PC-3 (cell line): ENCODE data around the gene ACTG1. TPM values are rescaled to one million over a fixed set of nuclear protein-coding genes. Genes with fewer than 3 reads are reported as not detected.

Experiments
- ATAC-seq: fragments of 200-7000 bp; cut with Tn5 transposase; 2 replicates; pipeline ENCODE4 v1.9.1; 2020; ENCODE audit warnings: mild to moderate bottlenecking, moderate library complexity
- BruUV-seq: library from RNA; stranded (reverse); fragments of 400-500 nt; replicated peaks from 2 replicates; lab custom pipeline; 2021; lab: Mats Ljungman, UMichigan
- CTCF ChIA-PET: fragments of 300-600 bp; sonication (Branson Sonifier 250); formaldehyde crosslinking; loops from one replicate; lab custom pipeline; 2022; ENCODE audit warnings: antibody characterized with exemption; lab: Charles Lee
- POLR2A ChIA-PET: fragments of 300-600 bp; sonication (Branson Sonifier 250); formaldehyde crosslinking; loops from one replicate; lab custom pipeline; 2022; ENCODE audit warnings: antibody characterized with exemption; ENCODE audit not compliant: unreplicated experiment; lab: Charles Lee
- DNase-seq: peaks from one replicate; pipeline ENCODE4 v3.0.0-alpha.2; 2015
- H2AFZ ChIP-seq: fragments of 300-600 bp; sonication (generic); 2 replicates; pipeline ENCODE4 v1.6.0; 2016; ENCODE audit warnings: antibody characterized with exemption, low read length
- H3F3A ChIP-seq: fragments of 300-600 bp; sonication (generic); one replicate; pipeline ENCODE4 v1.6.0; 2017; ENCODE audit warnings: antibody characterized with exemption, low read length, control low read depth, mild to moderate bottlenecking; ENCODE audit not compliant: unreplicated experiment
- H3K27ac ChIP-seq: fragments of 300-600 bp; sonication (generic); 2 replicates; pipeline ENCODE4 v1.5.1; 2016; ENCODE audit warnings: mild to moderate bottlenecking, low read length
- H3K27me3 ChIP-seq: fragments of 300-600 bp; sonication (generic); 2 replicates; pipeline ENCODE4 v1.6.1; 2016; ENCODE audit warnings: low read length, mixed read lengths
- H3K36me3 ChIP-seq: fragments of 300-600 bp; sonication (generic); 2 replicates; pipeline ENCODE4 v1.6.1; 2016; ENCODE audit warnings: low read depth, mixed run types, low read length, mixed read lengths
- H3K4me1 ChIP-seq: fragments of 300-600 bp; sonication (generic); 2 replicates; pipeline ENCODE4 v1.5.1; 2016; ENCODE audit warnings: low read length; ENCODE audit not compliant: insufficient read depth
- H3K4me2 ChIP-seq: fragments of 300-600 bp; sonication (generic); 2 replicates; pipeline ENCODE4 v1.6.0; 2016; ENCODE audit warnings: low read length
- H3K4me3 ChIP-seq: fragments of 300-600 bp; sonication (generic); 2 replicates; pipeline ENCODE4 v1.5.1; 2016; ENCODE audit warnings: mild to moderate bottlenecking, low read length, mixed read lengths
- H3K79me2 ChIP-seq: fragments of 300-600 bp; sonication (generic); 2 replicates; pipeline ENCODE4 v1.6.1; 2017; ENCODE audit warnings: low read length, mixed read lengths
- H3K9ac ChIP-seq: fragments of 300-600 bp; sonication (generic); 2 replicates; pipeline ENCODE4 v1.6.0; 2016; ENCODE audit warnings: mild to moderate bottlenecking, low read length
- H3K9me2 ChIP-seq: fragments of 300-600 bp; sonication (generic); replicated peaks from 2 replicates; pipeline ENCODE4 v1.6.1; 2016; ENCODE audit warnings: mixed run types, low read length, mixed read lengths
- H3K9me3 ChIP-seq: fragments of 300-600 bp; sonication (generic); 2 replicates; pipeline ENCODE4 v1.6.1; 2016; ENCODE audit warnings: low read length, mixed read lengths
- H4K20me1 ChIP-seq: fragments of 300-600 bp; sonication (generic); 2 replicates; pipeline ENCODE4 v1.6.1; 2016; ENCODE audit warnings: low read length, mixed read lengths
- CTCF ChIP-seq: fragments of 300-600 bp; sonication (generic); conservative IDR thresholded peaks from 2 replicates; pipeline ENCODE4 v1.5.1; 2017; ENCODE audit warnings: antibody characterized with exemption, low read depth, mild to moderate bottlenecking, low read length
- EZH2 ChIP-seq: fragments of 300-600 bp; sonication (generic); IDR thresholded peaks from one replicate; pipeline ENCODE4 v1.6.1; 2017; ENCODE audit warnings: antibody characterized with exemption, mild to moderate bottlenecking, low read length; ENCODE audit not compliant: unreplicated experiment
- EZH2phosphoT487 ChIP-seq: fragments of 300-600 bp; sonication (generic); IDR thresholded peaks from 2 replicates; pipeline ENCODE4 v1.6.1; 2018; ENCODE audit warnings: mild to moderate bottlenecking, antibody characterized with exemption, low read length, borderline replicate concordance
- intact Hi-C: fragments of 100-400 bp; cut with micrococcal nuclease; formaldehyde crosslinking; loops from 2 replicates; pipeline ENCODE4 v1.9.0; 2023
- total RNA-seq: library from RNA; depleted of rRNA; stranded (reverse); fragments of >200 nt; gene quantifications from 2 replicates; pipeline ENCODE4 v1.2.3, GENCODE V29; 2014

The ACTG1 gene
- total RNA-seq, 1 experiment from 2014 or later = 4,503 TPM

- DNase-seq = no peak
- H3K9me2 ChIP-seq = no peaks in the 10 kb centered on the region
- no peaks in the 10 kb centered on the region for H4K20me1 ChIP-seq
- no peaks in the 10 kb centered on the region for H3K27me3 ChIP-seq
- H3K79me2 ChIP-seq = no peaks in the 10 kb centered on the region
- no peak for ATAC-seq
- H3K4me1 ChIP-seq = no peaks in the 10 kb centered on the region
- 0 out of 2 replicates have a peak, but pooled peaks cover 4% of the 10 kb centered on the region for H3K36me3 ChIP-seq
- intact Hi-C loops = no loop called here
- TF ChIP-seq EZH2 = no peak
- TF ChIP-seq EZH2phosphoT487 = no peak
- no peak for TF ChIP-seq CTCF
- ChIA-PET POLR2A (no interaction called here), CTCF (no interaction called here)
- no peak overlapping the region for H3K4me3 ChIP-seq
- no peak overlapping the region for H3K4me2 ChIP-seq
- no peaks in the 10 kb centered on the region for H3F3A ChIP-seq
- H3K9ac ChIP-seq = no peak overlapping the region
- no peaks in the 10 kb centered on the region for H3K9me3 ChIP-seq
- BruUV-seq = no TSS peak
- no peak overlapping the region for H3K27ac ChIP-seq
- no peak overlapping the region for H2AFZ ChIP-seq
Measured at GRCh38 chr17:81540676-81541027, 28.1 kb upstream of the ACTG1 start.

GRCh38 chr17:81539961-81540675 lies 27.5 kb upstream of the ACTG1 start:
- Histone ChIP-seq H2AFZ (no peak overlapping the region), H3K9me3 (no peaks in the 10 kb centered on the region), H3K79me2 (no peaks in the 10 kb centered on the region), H3K27ac (no peak overlapping the region), H3F3A (no peaks in the 10 kb centered on the region), H4K20me1 (no peaks in the 10 kb centered on the region), H3K9ac (no peak overlapping the region), H3K9me2 (no peaks in the 10 kb centered on the region), H3K4me3 (no peak overlapping the region), H3K27me3 (no peaks in the 10 kb centered on the region), H3K4me1 (no peaks in the 10 kb centered on the region), H3K36me3 (0 out of 2 replicates have a peak, but pooled peaks cover 4% of the 10 kb centered on the region), H3K4me2 (no peak overlapping the region)
- no peak for TF ChIP-seq EZH2
- no peak for TF ChIP-seq CTCF
- no peak for TF ChIP-seq EZH2phosphoT487
- ATAC-seq (no peak), DNase-seq (no peak)
- BruUV-seq = no TSS peak
- ChIA-PET CTCF (no interaction called here), POLR2A (no interaction called here)
- intact Hi-C loops = no loop called here

- DNase-seq (no peak), ATAC-seq (no peak)
- Histone ChIP-seq H3K79me2 (no peaks in the 10 kb centered on the region), H3K36me3 (0 out of 2 replicates have a peak, but pooled peaks cover 4% of the 10 kb centered on the region), H3K4me1 (no peaks in the 10 kb centered on the region), H3K27me3 (no peaks in the 10 kb centered on the region), H3K4me3 (no peak overlapping the region), H2AFZ (no peak overlapping the region), H3F3A (no peaks in the 10 kb centered on the region), H3K9ac (no peak overlapping the region), H3K9me3 (no peaks in the 10 kb centered on the region), H3K9me2 (no peaks in the 10 kb centered on the region), H4K20me1 (no peaks in the 10 kb centered on the region), H3K4me2 (no peak overlapping the region), H3K27ac (no peak overlapping the region)
- no TSS peak for BruUV-seq
- POLR2A ChIA-PET = no interaction called here
- TF ChIP-seq CTCF (no peak), EZH2phosphoT487 (no peak), EZH2 (no peak)
- intact Hi-C loops = no loop called here
- CTCF ChIA-PET = no interaction called here
Measured at GRCh38 chr17:81539571-81539900, 26.9 kb upstream of the ACTG1 start.
